GM12892 (cell line): ENCODE results near the gene TOM1L2.

ENCODE experiments used
- POLR2A ChIP-seq: IDR thresholded peaks from 2 replicates; pipeline ENCODE4 v1.6.1; 2011; ENCODE audit warnings: low read depth, low read length, control low read depth
- POLR2AphosphoS5 ChIP-seq: IDR thresholded peaks from 2 replicates; pipeline ENCODE4 v1.6.1; 2011; ENCODE audit warnings: low read depth, low read length, control low read depth

DNA sequence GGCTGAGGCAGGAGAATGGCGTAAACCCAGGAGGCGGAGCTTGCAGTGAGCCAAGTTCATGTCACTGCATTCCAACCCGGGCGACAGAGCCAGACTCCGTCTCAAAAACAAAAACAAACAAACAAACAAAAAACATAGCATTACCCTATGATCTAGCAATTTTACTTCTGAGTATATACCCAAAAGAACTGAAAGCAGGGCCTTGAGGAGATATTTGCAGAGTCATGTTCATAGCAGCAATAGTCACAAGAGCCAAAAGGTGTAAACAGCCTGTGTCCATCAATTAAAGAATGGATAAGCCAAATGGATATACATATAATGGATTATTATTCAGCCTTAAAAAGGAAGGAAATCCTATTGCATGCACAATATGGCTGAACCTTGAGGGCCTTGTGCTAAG lies 63.1 kb downstream of the TOM1L2 start:
- TF ChIP-seq POLR2A (no peak), POLR2AphosphoS5 (no peak)
